Measurements from ENCODE around the gene NKAIN2.

Gene NKAIN2

DNA sequence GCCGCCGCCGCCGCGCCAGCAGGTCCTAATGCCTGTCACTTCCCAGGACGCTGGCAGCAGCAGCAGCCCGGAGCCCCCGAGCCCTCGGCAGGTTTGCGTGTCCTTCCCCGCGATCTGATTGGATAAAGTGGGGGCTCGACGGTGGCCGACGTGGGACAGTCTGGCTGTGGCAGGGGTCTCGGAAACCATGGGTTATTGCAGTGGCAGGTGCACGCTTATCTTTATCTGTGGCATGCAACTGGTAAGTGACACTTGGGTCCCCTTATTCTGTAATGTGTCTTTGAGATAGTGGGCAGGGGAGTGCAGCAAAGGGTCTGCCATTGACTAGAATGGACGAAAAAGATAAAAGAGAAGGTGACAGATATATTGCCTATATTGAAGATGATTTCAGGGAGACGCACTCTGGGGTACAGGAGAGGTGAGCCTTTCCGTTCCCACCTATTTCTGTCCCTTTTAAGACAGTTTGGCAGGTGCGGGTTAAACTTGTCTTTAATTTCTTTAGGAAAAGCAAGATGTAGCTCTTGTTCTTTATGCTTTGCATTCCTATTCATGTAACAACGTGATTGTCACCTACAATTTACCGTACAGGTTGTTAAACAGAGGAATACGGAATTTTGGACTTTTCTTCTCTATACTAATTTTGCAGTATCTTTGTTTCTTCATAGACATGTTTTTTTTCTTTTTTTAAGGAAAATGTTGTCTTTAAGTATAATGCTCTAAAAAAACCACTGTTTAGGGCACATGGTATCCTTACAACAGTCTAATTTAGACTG lies 535 bp downstream of the NKAIN2 start (continued):
- TF ChIP-seq WT1 (tag by site-specific recombination; IDR thresholded peaks at IDR 0.05) = no peak
- TF ChIP-seq ZNF391 (tag by site-specific recombination; IDR thresholded peaks at IDR 0.05; ENCODE audit: borderline replicate concordance, low read depth) = no peak
- peak; percentile 48; the same call in 1 of the 2 replicates for TF ChIP-seq FEZF1 (tag by site-specific recombination; IDR thresholded peaks at IDR 0.05)
- TF ChIP-seq, protein P1, sequence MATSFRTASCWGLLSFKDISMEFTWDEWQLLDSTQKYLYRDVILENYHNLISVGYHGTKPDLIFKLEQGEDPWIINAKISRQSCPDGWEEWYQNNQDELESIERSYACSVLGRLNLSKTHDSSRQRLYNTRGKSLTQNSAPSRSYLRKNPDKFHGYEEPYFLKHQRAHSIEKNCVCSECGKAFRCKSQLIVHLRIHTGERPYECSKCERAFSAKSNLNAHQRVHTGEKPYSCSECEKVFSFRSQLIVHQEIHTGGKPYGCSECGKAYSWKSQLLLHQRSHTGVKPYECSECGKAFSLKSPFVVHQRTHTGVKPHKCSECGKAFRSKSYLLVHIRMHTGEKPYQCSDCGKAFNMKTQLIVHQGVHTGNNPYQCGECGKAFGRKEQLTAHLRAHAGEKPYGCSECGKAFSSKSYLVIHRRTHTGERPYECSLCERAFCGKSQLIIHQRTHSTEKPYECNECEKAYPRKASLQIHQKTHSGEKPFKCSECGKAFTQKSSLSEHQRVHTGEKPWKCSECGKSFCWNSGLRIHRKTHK (tag by site-specific recombination; IDR thresholded peaks at IDR 0.05) = no peak
- no peak for TF ChIP-seq SETDB1 (IDR thresholded peaks at IDR 0.05; ENCODE audit: insufficient read length, low read length)
- TF ChIP-seq ZNF350 (tag by site-specific recombination; IDR thresholded peaks at IDR 0.05) = no peak
- peak; percentile 40; the same call in 1 of the 2 replicates for TF ChIP-seq ZNF366 (tag by site-specific recombination; conservative IDR thresholded peaks at IDR 0.05)
- TF ChIP-seq ZNF324 (tag by site-specific recombination; IDR thresholded peaks at IDR 0.05) = no peak
- TF ChIP-seq BCL11A (tag by site-specific recombination; IDR thresholded peaks at IDR 0.05; ENCODE audit: low read depth) = no peak
- TF ChIP-seq ZNF747 (tag by site-specific recombination; IDR thresholded peaks at IDR 0.05) = no peak
- TF ChIP-seq, protein P2, sequence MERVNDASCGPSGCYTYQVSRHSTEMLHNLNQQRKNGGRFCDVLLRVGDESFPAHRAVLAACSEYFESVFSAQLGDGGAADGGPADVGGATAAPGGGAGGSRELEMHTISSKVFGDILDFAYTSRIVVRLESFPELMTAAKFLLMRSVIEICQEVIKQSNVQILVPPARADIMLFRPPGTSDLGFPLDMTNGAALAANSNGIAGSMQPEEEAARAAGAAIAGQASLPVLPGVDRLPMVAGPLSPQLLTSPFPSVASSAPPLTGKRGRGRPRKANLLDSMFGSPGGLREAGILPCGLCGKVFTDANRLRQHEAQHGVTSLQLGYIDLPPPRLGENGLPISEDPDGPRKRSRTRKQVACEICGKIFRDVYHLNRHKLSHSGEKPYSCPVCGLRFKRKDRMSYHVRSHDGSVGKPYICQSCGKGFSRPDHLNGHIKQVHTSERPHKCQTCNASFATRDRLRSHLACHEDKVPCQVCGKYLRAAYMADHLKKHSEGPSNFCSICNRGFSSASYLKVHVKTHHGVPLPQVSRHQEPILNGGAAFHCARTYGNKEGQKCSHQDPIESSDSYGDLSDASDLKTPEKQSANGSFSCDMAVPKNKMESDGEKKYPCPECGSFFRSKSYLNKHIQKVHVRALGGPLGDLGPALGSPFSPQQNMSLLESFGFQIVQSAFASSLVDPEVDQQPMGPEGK (tag by site-specific recombination; IDR thresholded peaks at IDR 0.05) = peak; percentile 73
- TF ChIP-seq ZNF558 (tag by site-specific recombination; IDR thresholded peaks at IDR 0.05) = no peak
- peak; percentile 42; the same call in 1 of the 2 replicates for TF ChIP-seq ZNF777 (tag by site-specific recombination; IDR thresholded peaks at IDR 0.05; ENCODE audit: borderline replicate concordance)
- no peak for TF ChIP-seq ZNF221 (tag by site-specific recombination; IDR thresholded peaks at IDR 0.05; ENCODE audit: borderline replicate concordance)
- TF ChIP-seq ZNF248 (tag by site-specific recombination; IDR thresholded peaks at IDR 0.05) = no peak
- TF ChIP-seq, protein P3, sequence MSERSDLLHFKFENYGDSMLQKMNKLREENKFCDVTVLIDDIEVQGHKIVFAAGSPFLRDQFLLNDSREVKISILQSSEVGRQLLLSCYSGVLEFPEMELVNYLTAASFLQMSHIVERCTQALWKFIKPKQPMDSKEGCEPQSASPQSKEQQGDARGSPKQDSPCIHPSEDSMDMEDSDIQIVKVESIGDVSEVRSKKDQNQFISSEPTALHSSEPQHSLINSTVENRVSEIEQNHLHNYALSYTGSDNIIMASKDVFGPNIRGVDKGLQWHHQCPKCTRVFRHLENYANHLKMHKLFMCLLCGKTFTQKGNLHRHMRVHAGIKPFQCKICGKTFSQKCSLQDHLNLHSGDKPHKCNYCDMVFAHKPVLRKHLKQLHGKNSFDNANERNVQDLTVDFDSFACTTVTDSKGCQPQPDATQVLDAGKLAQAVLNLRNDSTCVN (tag by site-specific recombination; optimal IDR thresholded peaks at IDR 0.05) = no peak
- no peak for TF ChIP-seq HOXD13 (CRISPR knock-in tag; IDR thresholded peaks at IDR 0.05; ENCODE audit: borderline replicate concordance)
- no peak for TF ChIP-seq EGR2 (tag by site-specific recombination; IDR thresholded peaks at IDR 0.05; ENCODE audit: low read depth)
- TF ChIP-seq, protein P4, sequence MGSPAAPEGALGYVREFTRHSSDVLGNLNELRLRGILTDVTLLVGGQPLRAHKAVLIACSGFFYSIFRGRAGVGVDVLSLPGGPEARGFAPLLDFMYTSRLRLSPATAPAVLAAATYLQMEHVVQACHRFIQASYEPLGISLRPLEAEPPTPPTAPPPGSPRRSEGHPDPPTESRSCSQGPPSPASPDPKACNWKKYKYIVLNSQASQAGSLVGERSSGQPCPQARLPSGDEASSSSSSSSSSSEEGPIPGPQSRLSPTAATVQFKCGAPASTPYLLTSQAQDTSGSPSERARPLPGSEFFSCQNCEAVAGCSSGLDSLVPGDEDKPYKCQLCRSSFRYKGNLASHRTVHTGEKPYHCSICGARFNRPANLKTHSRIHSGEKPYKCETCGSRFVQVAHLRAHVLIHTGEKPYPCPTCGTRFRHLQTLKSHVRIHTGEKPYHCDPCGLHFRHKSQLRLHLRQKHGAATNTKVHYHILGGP (tag by site-specific recombination; IDR thresholded peaks at IDR 0.05) = no peak
- TF ChIP-seq ZEB2 (tag by site-specific recombination; IDR thresholded peaks at IDR 0.05) = peak; percentile 46; the same call in 1 of the 2 replicates
- TF ChIP-seq ZNF623 (tag by site-specific recombination; IDR thresholded peaks at IDR 0.05) = no peak
- TF ChIP-seq ZNF529 (tag by site-specific recombination; IDR thresholded peaks at IDR 0.05; ENCODE audit: insufficient replicate concordance) = no peak
- TF ChIP-seq, protein P5, sequence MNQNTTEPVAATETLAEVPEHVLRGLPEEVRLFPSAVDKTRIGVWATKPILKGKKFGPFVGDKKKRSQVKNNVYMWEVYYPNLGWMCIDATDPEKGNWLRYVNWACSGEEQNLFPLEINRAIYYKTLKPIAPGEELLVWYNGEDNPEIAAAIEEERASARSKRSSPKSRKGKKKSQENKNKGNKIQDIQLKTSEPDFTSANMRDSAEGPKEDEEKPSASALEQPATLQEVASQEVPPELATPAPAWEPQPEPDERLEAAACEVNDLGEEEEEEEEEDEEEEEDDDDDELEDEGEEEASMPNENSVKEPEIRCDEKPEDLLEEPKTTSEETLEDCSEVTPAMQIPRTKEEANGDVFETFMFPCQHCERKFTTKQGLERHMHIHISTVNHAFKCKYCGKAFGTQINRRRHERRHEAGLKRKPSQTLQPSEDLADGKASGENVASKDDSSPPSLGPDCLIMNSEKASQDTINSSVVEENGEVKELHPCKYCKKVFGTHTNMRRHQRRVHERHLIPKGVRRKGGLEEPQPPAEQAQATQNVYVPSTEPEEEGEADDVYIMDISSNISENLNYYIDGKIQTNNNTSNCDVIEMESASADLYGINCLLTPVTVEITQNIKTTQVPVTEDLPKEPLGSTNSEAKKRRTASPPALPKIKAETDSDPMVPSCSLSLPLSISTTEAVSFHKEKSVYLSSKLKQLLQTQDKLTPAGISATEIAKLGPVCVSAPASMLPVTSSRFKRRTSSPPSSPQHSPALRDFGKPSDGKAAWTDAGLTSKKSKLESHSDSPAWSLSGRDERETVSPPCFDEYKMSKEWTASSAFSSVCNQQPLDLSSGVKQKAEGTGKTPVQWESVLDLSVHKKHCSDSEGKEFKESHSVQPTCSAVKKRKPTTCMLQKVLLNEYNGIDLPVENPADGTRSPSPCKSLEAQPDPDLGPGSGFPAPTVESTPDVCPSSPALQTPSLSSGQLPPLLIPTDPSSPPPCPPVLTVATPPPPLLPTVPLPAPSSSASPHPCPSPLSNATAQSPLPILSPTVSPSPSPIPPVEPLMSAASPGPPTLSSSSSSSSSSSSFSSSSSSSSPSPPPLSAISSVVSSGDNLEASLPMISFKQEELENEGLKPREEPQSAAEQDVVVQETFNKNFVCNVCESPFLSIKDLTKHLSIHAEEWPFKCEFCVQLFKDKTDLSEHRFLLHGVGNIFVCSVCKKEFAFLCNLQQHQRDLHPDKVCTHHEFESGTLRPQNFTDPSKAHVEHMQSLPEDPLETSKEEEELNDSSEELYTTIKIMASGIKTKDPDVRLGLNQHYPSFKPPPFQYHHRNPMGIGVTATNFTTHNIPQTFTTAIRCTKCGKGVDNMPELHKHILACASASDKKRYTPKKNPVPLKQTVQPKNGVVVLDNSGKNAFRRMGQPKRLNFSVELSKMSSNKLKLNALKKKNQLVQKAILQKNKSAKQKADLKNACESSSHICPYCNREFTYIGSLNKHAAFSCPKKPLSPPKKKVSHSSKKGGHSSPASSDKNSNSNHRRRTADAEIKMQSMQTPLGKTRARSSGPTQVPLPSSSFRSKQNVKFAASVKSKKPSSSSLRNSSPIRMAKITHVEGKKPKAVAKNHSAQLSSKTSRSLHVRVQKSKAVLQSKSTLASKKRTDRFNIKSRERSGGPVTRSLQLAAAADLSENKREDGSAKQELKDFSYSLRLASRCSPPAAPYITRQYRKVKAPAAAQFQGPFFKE (tag by site-specific recombination; IDR thresholded peaks at IDR 0.05; ENCODE audit: borderline replicate concordance) = no peak
- TF ChIP-seq, protein P6, sequence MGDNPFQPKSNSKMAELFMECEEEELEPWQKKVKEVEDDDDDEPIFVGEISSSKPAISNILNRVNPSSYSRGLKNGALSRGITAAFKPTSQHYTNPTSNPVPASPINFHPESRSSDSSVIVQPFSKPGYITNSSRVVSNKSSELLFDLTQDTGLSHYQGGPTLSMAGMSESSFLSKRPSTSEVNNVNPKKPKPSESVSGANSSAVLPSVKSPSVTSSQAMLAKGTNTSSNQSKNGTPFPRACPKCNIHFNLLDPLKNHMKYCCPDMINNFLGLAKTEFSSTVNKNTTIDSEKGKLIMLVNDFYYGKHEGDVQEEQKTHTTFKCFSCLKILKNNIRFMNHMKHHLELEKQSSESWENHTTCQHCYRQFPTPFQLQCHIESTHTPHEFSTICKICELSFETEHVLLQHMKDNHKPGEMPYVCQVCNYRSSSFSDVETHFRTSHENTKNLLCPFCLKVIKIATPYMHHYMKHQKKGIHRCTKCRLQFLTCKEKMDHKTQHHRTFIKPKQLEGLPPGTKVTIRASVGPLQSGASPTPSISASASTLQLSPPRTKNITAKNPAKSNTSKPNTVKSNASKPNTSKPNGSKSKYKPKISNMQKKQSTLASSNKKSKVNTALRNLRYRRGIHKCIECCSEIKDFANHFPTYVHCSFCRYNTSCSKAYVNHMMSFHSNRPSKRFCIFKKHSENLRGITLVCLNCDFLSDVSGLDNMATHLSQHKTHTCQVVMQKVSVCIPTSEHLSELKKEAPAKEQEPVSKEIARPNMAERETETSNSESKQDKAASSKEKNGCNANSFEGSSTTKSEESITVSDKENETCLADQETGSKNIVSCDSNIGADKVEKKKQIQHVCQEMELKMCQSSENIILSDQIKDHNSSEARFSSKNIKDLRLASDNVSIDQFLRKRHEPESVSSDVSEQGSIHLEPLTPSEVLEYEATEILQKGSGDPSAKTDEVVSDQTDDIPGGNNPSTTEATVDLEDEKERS (tag by site-specific recombination; IDR thresholded peaks at IDR 0.05) = no peak
